MM.1S (cell line): ENCODE measurements around the gene STYX.
"Not testable (repeated sequence)": the region's sequence is repeated elsewhere in the genome, so short reads cannot be mapped to it uniquely, and the experiment has no call there.

Experiments
- DNase-seq: peaks from one replicate; pipeline ENCODE4 v3.0.0-alpha.2; 2015
- H2AFZ ChIP-seq: fragments of 300-600 bp; sonication (generic); 2 replicates; pipeline ENCODE4 v1.6.0; 2016; ENCODE audit warnings: antibody characterized with exemption, low read length
- H3F3A ChIP-seq: fragments of 300-600 bp; sonication (generic); 2 replicates; pipeline ENCODE4 v1.6.1; 2016; ENCODE audit warnings: mild to moderate bottlenecking, antibody characterized with exemption, low read length, moderate library complexity, mixed read lengths; ENCODE audit not compliant: insufficient read depth
- H3K27ac ChIP-seq: fragments of 300-600 bp; sonication (generic); 2 replicates; pipeline ENCODE4 v1.5.1; 2016; ENCODE audit warnings: mild to moderate bottlenecking, low read length
- H3K27me3 ChIP-seq: fragments of 300-600 bp; sonication (generic); replicated peaks from 2 replicates; pipeline ENCODE4 v1.6.0; 2016; ENCODE audit warnings: low read length; ENCODE audit not compliant: insufficient read depth
- H3K36me3 ChIP-seq: fragments of 300-600 bp; sonication (generic); replicated peaks from 2 replicates; pipeline ENCODE4 v1.6.1; 2016; ENCODE audit warnings: mild to moderate bottlenecking, low read length, mixed read lengths; ENCODE audit not compliant: insufficient read depth
- H3K4me1 ChIP-seq: fragments of 300-600 bp; sonication (generic); 2 replicates; pipeline ENCODE4 v1.6.1; 2016; ENCODE audit warnings: low read length, mixed read lengths
- H3K4me2 ChIP-seq: fragments of 300-600 bp; sonication (generic); 2 replicates; pipeline ENCODE4 v1.6.0; 2016; ENCODE audit warnings: low read depth, low read length
- H3K4me3 ChIP-seq: fragments of 300-600 bp; sonication (generic); 2 replicates; pipeline ENCODE4 v1.5.1; 2016; ENCODE audit warnings: low read length, mixed read lengths
- H3K79me2 ChIP-seq: fragments of 300-600 bp; sonication (generic); 2 replicates; pipeline ENCODE4 v1.6.1; 2016; ENCODE audit warnings: mixed run types, low read length, mixed read lengths
- H3K9ac ChIP-seq: fragments of 300-600 bp; sonication (generic); 2 replicates; pipeline ENCODE4 v1.6.1; 2016; ENCODE audit warnings: low read length, mixed read lengths
- H3K9me2 ChIP-seq: fragments of 300-600 bp; sonication (generic); replicated peaks from 2 replicates; pipeline ENCODE4 v1.6.1; 2016; ENCODE audit warnings: mild to moderate bottlenecking, low read length, mixed read lengths; ENCODE audit not compliant: insufficient read depth
- H3K9me3 ChIP-seq: fragments of 300-600 bp; sonication (generic); replicated peaks from 2 replicates; pipeline ENCODE4 v1.6.1; 2016; ENCODE audit warnings: mild to moderate bottlenecking, low read length, mixed read lengths; ENCODE audit not compliant: insufficient read depth
- H4K20me1 ChIP-seq: fragments of 300-600 bp; sonication (generic); 2 replicates; pipeline ENCODE4 v1.6.1; 2016; ENCODE audit warnings: mild to moderate bottlenecking, low read length, moderate library complexity, mixed read lengths; ENCODE audit not compliant: insufficient read depth
- CTCF ChIP-seq: fragments of 300-600 bp; sonication (generic); IDR thresholded peaks from 2 replicates; pipeline ENCODE4 v1.5.1; 2016; ENCODE audit warnings: antibody characterized with exemption, low read length, mixed read lengths
- EZH2 ChIP-seq: fragments of 300-600 bp; sonication (generic); optimal IDR thresholded peaks from 2 replicates; pipeline ENCODE3; 2017; ENCODE audit warnings: low read depth, mild to moderate bottlenecking, antibody characterized with exemption, low read length, mixed read lengths
- EZH2phosphoT487 ChIP-seq: fragments of 300-600 bp; sonication (generic); IDR thresholded peaks from 2 replicates; pipeline ENCODE4 v1.6.1; 2018; ENCODE audit warnings: antibody characterized with exemption, low read length

The STYX gene

DNA sequence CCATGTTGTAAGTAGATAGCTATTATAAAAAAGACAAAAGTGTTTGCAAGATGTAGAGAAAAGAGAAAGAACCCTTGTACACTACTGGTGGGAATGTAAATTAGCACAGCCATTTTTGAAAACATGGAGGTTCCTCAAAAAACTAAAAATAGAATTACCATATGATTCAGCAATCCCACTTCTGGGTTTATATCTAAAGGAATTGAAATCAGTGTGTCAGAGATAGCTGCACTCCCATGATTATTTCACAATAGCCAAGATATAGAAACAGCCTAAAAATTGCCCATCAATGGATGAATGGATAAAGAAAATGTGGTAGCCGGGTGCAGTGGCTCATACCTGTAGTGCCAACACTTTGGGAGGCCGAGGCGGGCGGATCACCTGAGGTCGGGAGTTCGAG lies 13.8 kb upstream of the STYX start:
- Histone ChIP-seq H3K79me2 (peaks cover 12% of the 10 kb centered on the region), H3K4me2 (no peak overlapping the region), H3K9me3 (no peaks in the 10 kb centered on the region), H3F3A (no peaks in the 10 kb centered on the region; the same call in 1 of the 2 replicates), H3K4me1 (no peaks in the 10 kb centered on the region), H2AFZ (no peak overlapping the region), H4K20me1 (no peaks in the 10 kb centered on the region), H3K36me3 (no peaks in the 10 kb centered on the region; the same call in 1 of the 2 replicates), H3K4me3 (no peak overlapping the region), H3K27me3 (no peaks in the 10 kb centered on the region), H3K9me2 (no peaks in the 10 kb centered on the region), H3K27ac (no peak overlapping the region), H3K9ac (no peak overlapping the region)
- DNase-seq, result no peak
- TF ChIP-seq CTCF (no peak), EZH2phosphoT487 (no peak), EZH2 (no peak)

DNA sequence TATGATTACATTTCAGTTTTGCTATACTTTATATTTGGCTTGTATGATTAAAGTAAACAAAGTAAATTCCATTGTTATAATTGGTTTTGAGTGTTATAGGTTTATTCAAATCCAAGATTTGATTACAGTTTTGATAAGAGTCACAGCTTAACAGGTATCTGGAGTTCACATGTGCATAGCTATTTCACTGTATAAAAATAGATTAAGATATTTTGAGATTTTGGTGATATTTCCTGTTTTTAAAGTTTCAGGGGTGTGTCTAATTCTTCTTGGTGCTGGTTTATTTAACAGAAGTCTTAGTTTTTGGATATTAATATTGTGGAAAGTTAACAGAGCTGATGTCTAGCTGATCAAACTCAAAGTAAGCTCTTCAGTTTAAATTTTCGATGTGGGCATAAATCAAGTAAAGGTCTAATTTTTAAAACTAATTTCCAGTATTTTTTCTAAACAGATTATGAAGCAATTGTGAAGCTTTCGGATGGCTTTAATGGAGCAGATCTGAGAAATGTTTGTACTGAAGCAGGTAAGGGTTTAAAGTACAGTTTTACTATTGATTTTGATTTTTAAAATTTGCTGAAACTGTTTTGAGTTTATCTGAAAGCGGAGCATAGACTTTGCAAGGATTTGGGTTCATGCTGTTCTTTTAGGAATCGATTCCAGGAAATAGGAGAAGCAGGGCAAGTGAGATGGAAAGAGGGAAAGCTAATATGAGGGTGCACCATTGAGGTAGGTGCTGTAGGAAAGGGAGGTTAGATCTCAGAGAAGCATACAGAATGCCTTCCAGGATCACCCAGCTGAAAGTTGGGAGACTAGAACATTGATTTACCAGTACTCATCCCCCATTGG lies 6.2 kb upstream of the STYX start:
- Histone ChIP-seq H3K4me3 (peak overlapping the region; percentile 14; the same call in 1 of the 2 replicates), H3K27me3 (no peaks in the 10 kb centered on the region), H3F3A (peaks cover 5% of the 10 kb centered on the region; the same call in 1 of the 2 replicates), H3K4me1 (peaks cover 36% of the 10 kb centered on the region), H3K36me3 (peaks cover 3% of the 10 kb centered on the region; the same call in 1 of the 2 replicates), H3K4me2 (peak overlapping the region; percentile 63; the same call in 1 of the 2 replicates), H3K79me2 (peaks cover 33% of the 10 kb centered on the region), H3K9me3 (no peaks in the 10 kb centered on the region), H3K9me2 (no peaks in the 10 kb centered on the region), H3K27ac (peak overlapping the region; percentile 31; the same call in 1 of the 2 replicates), H3K9ac (no peak overlapping the region), H4K20me1 (no peaks in the 10 kb centered on the region), H2AFZ (no peak overlapping the region)
- DNase-seq, result no peak
- no peak for TF ChIP-seq CTCF
- TF ChIP-seq EZH2phosphoT487, result no peak
- TF ChIP-seq EZH2, result no peak

DNA sequence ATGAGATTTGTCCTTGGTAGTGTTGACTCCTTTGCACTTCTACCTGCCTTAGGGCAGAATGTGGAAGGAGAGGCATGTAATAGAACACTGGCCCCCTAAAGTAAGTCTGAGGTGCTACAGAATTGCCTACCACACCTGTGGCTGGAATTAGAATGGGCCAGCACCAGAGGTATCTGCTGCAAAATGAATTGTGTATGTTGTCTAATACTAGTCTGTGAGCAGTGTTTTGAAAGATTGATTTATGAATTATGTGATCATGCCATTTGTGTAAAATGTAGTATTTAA lies 5.7 kb upstream of the STYX start:
- H3K36me3 ChIP-seq, result peaks cover 3% of the 10 kb centered on the region; the same call in 1 of the 2 replicates
- H3K4me3 ChIP-seq, result no peak overlapping the region
- no peak overlapping the region for H3K9ac ChIP-seq
- DNase-seq, result no peak
- H3K27me3 ChIP-seq, result no peaks in the 10 kb centered on the region
- peaks cover 33% of the 10 kb centered on the region for H3K79me2 ChIP-seq
- peaks cover 5% of the 10 kb centered on the region; the same call in 1 of the 2 replicates for H3F3A ChIP-seq
- TF ChIP-seq EZH2, result no peak
- no peak for TF ChIP-seq CTCF
- no peak for TF ChIP-seq EZH2phosphoT487
- H3K9me2 ChIP-seq, result no peaks in the 10 kb centered on the region
- no peaks in the 10 kb centered on the region for H3K9me3 ChIP-seq
- peaks cover 36% of the 10 kb centered on the region for H3K4me1 ChIP-seq
- no peaks in the 10 kb centered on the region for H4K20me1 ChIP-seq
- H3K4me2 ChIP-seq, result peak overlapping the region; percentile 13; the same call in 1 of the 2 replicates
- H3K27ac ChIP-seq, result peak overlapping the region; percentile 31; the same call in 1 of the 2 replicates
- H2AFZ ChIP-seq, result no peak overlapping the region

DNA sequence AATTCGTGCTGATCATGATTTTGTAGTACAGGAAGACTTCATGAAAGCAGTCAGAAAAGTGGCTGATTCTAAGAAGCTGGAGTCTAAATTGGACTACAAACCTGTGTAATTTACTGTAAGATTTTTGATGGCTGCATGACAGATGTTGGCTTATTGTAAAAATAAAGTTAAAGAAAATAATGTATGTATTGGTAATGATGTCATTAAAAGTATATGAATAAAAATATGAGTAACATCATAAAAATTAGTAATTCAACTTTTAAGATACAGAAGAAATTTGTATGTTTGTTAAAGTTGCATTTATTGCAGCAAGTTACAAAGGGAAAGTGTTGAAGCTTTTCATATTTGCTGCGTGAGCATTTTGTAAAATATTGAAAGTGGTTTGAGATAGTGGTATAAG lies 2.5 kb upstream of the STYX start:
- Histone ChIP-seq H3K4me1 (peaks cover 30% of the 10 kb centered on the region), H3F3A (peaks cover 12% of the 10 kb centered on the region), H3K79me2 (peaks cover 48% of the 10 kb centered on the region)
- not testable (repeated sequence) for H3K27me3 ChIP-seq, H3K9me3 ChIP-seq, H3K27ac ChIP-seq, H3K9me2 ChIP-seq, H4K20me1 ChIP-seq, H3K36me3 ChIP-seq, H3K4me2 ChIP-seq, DNase-seq, H3K9ac ChIP-seq, H3K4me3 ChIP-seq, H2AFZ ChIP-seq

DNA sequence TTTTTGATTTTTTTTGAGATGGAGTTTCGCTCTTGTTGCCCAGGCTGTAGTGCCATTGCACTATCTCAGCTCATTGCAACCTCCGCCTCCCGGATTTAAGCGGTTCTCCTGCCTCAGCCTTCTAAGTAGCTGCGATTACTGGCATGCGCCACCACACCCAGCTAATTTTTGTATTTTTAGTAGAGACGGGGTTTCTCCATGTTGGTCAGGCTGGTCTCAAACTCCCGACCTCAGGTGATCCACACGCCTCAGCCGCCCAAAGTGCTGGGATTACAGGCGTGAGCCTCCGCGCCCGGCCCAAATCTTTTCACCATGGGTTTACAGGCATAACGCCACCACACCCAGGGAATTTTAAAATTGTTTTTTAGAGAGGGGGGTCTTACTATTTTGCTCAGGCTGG lies 931 bp upstream of the STYX start:
- H3K27ac ChIP-seq, H3K36me3 ChIP-seq, H3K4me2 ChIP-seq, H3K9ac ChIP-seq, H3F3A ChIP-seq, H3K27me3 ChIP-seq, H3K9me2 ChIP-seq, DNase-seq, H3K4me3 ChIP-seq, H2AFZ ChIP-seq, H4K20me1 ChIP-seq, H3K9me3 ChIP-seq: not testable (repeated sequence)
- Histone ChIP-seq H3K4me1 (peaks cover 15% of the 10 kb centered on the region), H3K79me2 (peaks cover 37% of the 10 kb centered on the region)
